Pancreas (tissue), 10 donors: Measurements from ENCODE around the gene NBEAL2. TPM values are rescaled to one million over a fixed set of nuclear protein-coding genes. Genes with fewer than 3 reads are reported as not detected.

Source experiments
- ATAC-seq, 4 donors: fragments of 200-7000 bp; cut with Tn5 transposase; one replicate each; pipeline versions ENCODE4 v1.8.0 to v1.9.1; 2020; ENCODE audit warnings: mild to moderate bottlenecking in 4 of 4, moderate library complexity in 4 of 4
- DNase-seq, 6 donors: peaks; one replicate each; pipeline ENCODE4 v3.0.0-alpha.2; 2020
- FAIRE-seq: peaks from 2 replicates; lab custom pipeline; 2012; peaks lifted over from hg19 to GRCh38; lab: Jason Lieb, UNC
- H3K27ac ChIP-seq, 4 donors: fragments of 200-600 bp; sonication (generic); 1 replicate in 3 of 4; 2 replicates in 1 of 4; pipeline versions ENCODE4 v1.5.0 to v1.8.0; 2020
- H3K27me3 ChIP-seq, 4 donors: fragments of 200-600 bp; one replicate each; pipeline ENCODE4 v1.8.0; 2021
- H3K36me3 ChIP-seq, 3 donors: fragments of 200-600 bp; sonication (generic) in 1 of 3; one replicate each; pipeline versions ENCODE4 v1.5.0 to v1.8.0; 2020 to 2021
- H3K4me1 ChIP-seq, 3 donors: fragments of 200-600 bp; one replicate each; pipeline ENCODE4 v1.8.0; 2021
- H3K4me3 ChIP-seq, 4 donors: fragments of 200-600 bp; sonication (generic) in 2 of 4; one replicate each; pipeline versions ENCODE4 v1.5.0 to v1.8.0; 2020 to 2021
- H3K9me3 ChIP-seq, 4 donors: fragments of 200-600 bp; one replicate each; pipeline ENCODE4 v1.8.0; 2021
- CTCF ChIP-seq, 4 donors: fragments of 200-600 bp; sonication (generic) in 3 of 4; IDR thresholded peaks; one replicate each; pipeline versions ENCODE4 v1.5.0 to v1.8.0; 2021; ENCODE audit warnings: antibody characterized with exemption in 4 of 4
- WGBS, 2 donors: extraction: QIAGEN DNeasy Blood & Tissue Kit; methylation state at CpG; one replicate each; pipeline ENCODE4 v1.1.7; 2013; 5-methylcytosine and 5-hydroxymethylcytosine counted together
- intact Hi-C, 3 donors: fragments of 100-400 bp; cut with DNase I; formaldehyde crosslinking; loops; one replicate each; pipeline versions ENCODE4 v1.11.1 to v1.14.2; 2022
- polyA plus RNA-seq, 2 donors: library from polyadenylated mRNA; stranded (reverse); fragments of 200-250 nt; gene quantifications; one replicate each; pipeline ENCODE4 v1.2.3, GENCODE V29; 2013
- total RNA-seq, 6 donors: library from RNA; stranded (reverse); fragmentation: NEBNext Ultra II Directional in 4 of 6; extraction: Animal tissue kit (Norgen Biotek cat#: 25700) in 4 of 6; gene quantifications; one replicate each; pipeline versions ENCODE4 v1.2.1 to v1.2.4, GENCODE V29; 2021 to 2023
- donor health status: healthy with polysubstance abuse.
- donor health status: DM: no; HTN: no; CAD: no; lungs with moderate emphysema.
- donor health status: DM: no; HTN: no; CAD: no.
- donor health status: control.
- donor health status: control.
- donor health status: Bipolar disorder and iron deficiency.
- donor health status: DM: yes; HTN: yes; CAD: no.
- donor health status: DM: no; HTN: no; CAD: no.
- donor health status: DM: no; HTN: no; CAD: no.
- donor health status: DM: yes; HTN: yes; CAD: no.

The NBEAL2 gene
- total and polyA plus RNA-seq, 8 donors: 30.6 to 265 (median 46.0) TPM

- H3K27ac ChIP-seq: peak overlapping the region in 2 of 4 donors; percentile 85 to 92
Measured at GRCh38 chr3:46982546-46982945, 3.1 kb downstream of the NBEAL2 start.

GRCh38 chr3:46984591-46985459, 5.4 kb downstream of the NBEAL2 start:
- DNase-seq (peak in 2 of 6 donors; percentile 13 to 30), FAIRE-seq (no peak), ATAC-seq (no peak)
- WGBS, 2 donors: 76% methylated on average over 11 of the region's 11 CpGs
- no peak overlapping the region for H3K27ac ChIP-seq
- H3K4me1 ChIP-seq: peaks cover 0 to 8% (median 0%) of the 10 kb centered on the region in 3 donors
- no peaks in the 10 kb centered on the region for H3K9me3 ChIP-seq
- TF ChIP-seq CTCF (IDR thresholded peaks at IDR 0.05): no peak
- intact Hi-C loops: loop anchor here in 1 of 3 donors (5.0 to 10.0 kb wide), 2 partner anchors 43 to 280 kb away; partner anchors contain the start of gene TMIE
- no peaks in the 10 kb centered on the region for H3K27me3 ChIP-seq
- H3K4me3 ChIP-seq: no peak overlapping the region
- H3K36me3 ChIP-seq: peaks cover 0 to 9% (median 0%) of the 10 kb centered on the region in 3 donors

More at GRCh38 chr3:46982546-46982945, 3.1 kb downstream of the NBEAL2 start:
- H3K9me3 ChIP-seq: no peaks in the 10 kb centered on the region
- no peaks in the 10 kb centered on the region for H3K27me3 ChIP-seq
- peak in 1 of 6 donors; percentile 27 for DNase-seq
- no peak for FAIRE-seq
- no peaks in the 10 kb centered on the region for H3K36me3 ChIP-seq
- intact Hi-C loops: loop anchor here in 1 of 3 donors (5.0 to 10.0 kb wide), 2 partner anchors 40 to 278 kb away; partner anchors contain the start of gene TMIE
- peaks cover 0 to 12% (median 4%) of the 10 kb centered on the region in 3 donors for H3K4me1 ChIP-seq
- TF ChIP-seq CTCF (IDR thresholded peaks at IDR 0.05): no peak
- peak overlapping the region in 1 of 4 donors; percentile 29 for H3K4me3 ChIP-seq
- ATAC-seq: no peak
- WGBS, 2 donors: 71 to 94% methylated on average over 2 of the region's 2 CpGs

DNA sequence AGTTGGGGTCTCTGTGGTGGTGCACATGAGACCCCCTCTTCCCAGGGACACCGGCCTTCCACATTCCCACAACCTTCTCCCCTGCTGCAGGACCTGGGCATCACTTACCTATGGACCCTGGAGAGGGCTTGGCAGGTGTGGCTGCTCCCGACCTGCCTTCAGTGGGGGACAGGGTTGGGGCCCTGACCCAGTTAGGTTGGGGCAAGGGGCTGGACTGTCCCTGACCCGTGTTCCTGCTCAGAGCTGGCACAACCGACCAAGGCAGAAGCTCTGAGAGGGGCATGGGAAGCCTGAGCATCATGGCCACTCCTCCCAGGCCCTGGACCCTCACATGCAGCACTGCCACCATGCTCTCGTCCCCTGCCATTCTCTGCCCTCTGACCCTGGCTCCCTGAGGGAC, 6.1 kb downstream of the NBEAL2 start:
- Histone ChIP-seq H3K4me3 (no peak overlapping the region), H3K4me1 (peaks cover 0 to 8% (median 0%) of the 10 kb centered on the region in 3 donors), H3K36me3 (peaks cover 0 to 16% (median 0%) of the 10 kb centered on the region in 3 donors), H3K9me3 (no peaks in the 10 kb centered on the region), H3K27ac (no peak overlapping the region), H3K27me3 (no peaks in the 10 kb centered on the region)
- DNase-seq (peak in 2 of 6 donors; percentile 22 to 39), FAIRE-seq (no peak), ATAC-seq (no peak)
- intact Hi-C loops: loop anchor here in 1 of 3 donors (10.0 kb wide), 1 partner anchor 281 kb away; the partner anchor contains the start of gene TMIE
- TF ChIP-seq CTCF (IDR thresholded peaks at IDR 0.05): no peak
- WGBS, 2 donors: 89 to 90% methylated on average over 5 of the region's 5 CpGs

- Histone ChIP-seq H3K27me3 (no peaks in the 10 kb centered on the region), H3K4me3 (no peak overlapping the region), H3K4me1 (peaks cover 0 to 8% (median 0%) of the 10 kb centered on the region in 3 donors), H3K27ac (no peak overlapping the region), H3K36me3 (peaks cover 0 to 16% (median 0%) of the 10 kb centered on the region in 3 donors), H3K9me3 (no peaks in the 10 kb centered on the region)
- ATAC-seq (no peak), FAIRE-seq (no peak), DNase-seq (no peak)
- TF ChIP-seq CTCF (IDR thresholded peaks at IDR 0.05): no peak
- whole genome bisulfite sequencing, 2 donors: 89 to 90% methylated on average over 4 of the region's 4 CpGs
- intact Hi-C loops: loop anchor here in 1 of 3 donors (10.0 kb wide), 1 partner anchor 281 kb away; the partner anchor contains the start of gene TMIE
Measured at GRCh38 chr3:46986055-46986730, 6.7 kb downstream of the NBEAL2 start.
